GM19455 (cell line): ENCODE measurements around the gene CXCL8.

ENCODE experiments used
- ATAC-seq: cut with Tn5 transposase; IDR thresholded peaks from one replicate; pipeline ENCODE4 v1.9.1; 2021; ENCODE audit not compliant: unreplicated experiment

Gene CXCL8

GRCh38 chr4:73718375-73719373, 21.7 kb upstream of the CXCL8 start:
- ATAC-seq = peak; percentile 87

GRCh38 chr4:73721435-73721834, 18.9 kb upstream of the CXCL8 start:
- no peak for ATAC-seq

- no peak for ATAC-seq
Observed at GRCh38 chr4:73721909-73722308, 18.5 kb upstream of the CXCL8 start.

- ATAC-seq = no peak
Observed at GRCh38 chr4:73723023-73723422, 17.3 kb upstream of the CXCL8 start.

GRCh38 chr4:73723928-73724327, 16.4 kb upstream of the CXCL8 start:
- no peak for ATAC-seq

- no peak for ATAC-seq
Observed at GRCh38 chr4:73725510-73725909, 14.9 kb upstream of the CXCL8 start.

- no peak for ATAC-seq
Observed at GRCh38 chr4:73725985-73726384, 14.4 kb upstream of the CXCL8 start.

GRCh38 chr4:73727685-73728084, 12.7 kb upstream of the CXCL8 start:
- ATAC-seq = peak; percentile 43

GRCh38 chr4:73728091-73728741, 12.2 kb upstream of the CXCL8 start:
- ATAC-seq = no peak

GRCh38 chr4:73729534-73730165, 10.7 kb upstream of the CXCL8 start:
- peak; percentile 62 for ATAC-seq

- ATAC-seq = no peak
Observed at GRCh38 chr4:73730292-73730691, 10.1 kb upstream of the CXCL8 start.

GRCh38 chr4:73730867-73731266, 9.5 kb upstream of the CXCL8 start:
- no peak for ATAC-seq

- ATAC-seq = no peak
Observed at GRCh38 chr4:73731968-73732610, 8.3 kb upstream of the CXCL8 start.

GRCh38 chr4:73732759-73733431, 7.5 kb upstream of the CXCL8 start:
- ATAC-seq = no peak

GRCh38 chr4:73734530-73735001, 5.8 kb upstream of the CXCL8 start:
- no peak for ATAC-seq

GRCh38 chr4:73735231-73735630, 5.1 kb upstream of the CXCL8 start:
- ATAC-seq = peak; percentile 84

GRCh38 chr4:73741031-73741749, 821 bp downstream of the CXCL8 start:
- no peak for ATAC-seq

- no peak for ATAC-seq
Observed at GRCh38 chr4:73741750-73742489, 1.6 kb downstream of the CXCL8 start.

- no peak for ATAC-seq
Observed at GRCh38 chr4:73742490-73743160, 2.3 kb downstream of the CXCL8 start.
